ENCODE data around the gene GNG2. TPM values are rescaled to one million over a fixed set of nuclear protein-coding genes. Genes with fewer than 3 reads are reported as not detected.

The GNG2 gene
- total RNA-seq, 6 experiments from 2014 or later: 1.9 to 7.6 (median 3.5) TPM

- Histone ChIP-seq H3K36me3 (peaks cover 0 to 42% (median 21%) of the 10 kb centered on the region in 4 donors), H3K9me3 (no peaks in the 10 kb centered on the region), H3K4me1 (peaks cover 0 to 35% (median 12%) of the 10 kb centered on the region in 4 donors), H3K4me3 (no peak overlapping the region), H3K27ac (peak overlapping the region in 2 of 3 donors; percentile 33 to 45), H3K27me3 (no peaks in the 10 kb centered on the region)
- DNase-seq (no peak), ATAC-seq (peak; percentile 58 to 65 (median 64))
- TF ChIP-seq CTCF (IDR thresholded peaks at IDR 0.05) (no peak), POLR2A (IDR thresholded peaks at IDR 0.05) (no peak)
- 42% methylated on average over 3 of the region's 3 CpGs for WGBS (ENCODE audit: insufficient coverage, low coverage, low lambda C conversion rate, missing lambda C conversion rate)
- intact Hi-C loops (cut with DNase I): no loop called here
Measured at GRCh38 chr14:52003324-52003723, 142.9 kb downstream of the GNG2 start.

GRCh38 chr14:52005625-52006024 is 145.2 kb downstream of the GNG2 start:
- TF ChIP-seq CTCF (IDR thresholded peaks at IDR 0.05): no peak
- TF ChIP-seq POLR2A (IDR thresholded peaks at IDR 0.05): no peak
- intact Hi-C loops (cut with DNase I): no loop called here
- Histone ChIP-seq H3K36me3 (peaks cover 0 to 54% (median 20%) of the 10 kb centered on the region in 4 donors), H3K9me3 (no peaks in the 10 kb centered on the region), H3K27ac (no peak overlapping the region), H3K27me3 (no peaks in the 10 kb centered on the region), H3K4me1 (peaks cover 0 to 37% (median 12%) of the 10 kb centered on the region in 4 donors), H3K4me3 (no peak overlapping the region)
- ATAC-seq: peak in 1 of 4 donors; percentile 54
- 52% methylated on average over 2 of the region's 2 CpGs for WGBS (ENCODE audit: insufficient coverage, low coverage, low lambda C conversion rate, missing lambda C conversion rate)
- no peak for DNase-seq

- TF ChIP-seq CTCF (IDR thresholded peaks at IDR 0.05) (no peak), POLR2A (IDR thresholded peaks at IDR 0.05) (no peak)
- Histone ChIP-seq H3K4me1 (peaks cover 0 to 37% (median 12%) of the 10 kb centered on the region in 4 donors), H3K9me3 (no peaks in the 10 kb centered on the region), H3K27ac (no peak overlapping the region), H3K27me3 (no peaks in the 10 kb centered on the region), H3K36me3 (peaks cover 0 to 61% (median 22%) of the 10 kb centered on the region in 4 donors), H3K4me3 (no peak overlapping the region)
- intact Hi-C loops (cut with DNase I): no loop called here
- 100% methylated on average over 2 of the region's 3 CpGs for WGBS (ENCODE audit: insufficient coverage, low coverage, low lambda C conversion rate, missing lambda C conversion rate)
- DNase-seq (no peak), ATAC-seq (no peak)
Measured at GRCh38 chr14:52006361-52006760, 145.9 kb downstream of the GNG2 start.

GRCh38 chr14:52007211-52007610 is 146.8 kb downstream of the GNG2 start:
- no peaks in the 10 kb centered on the region for H3K27me3 ChIP-seq
- H3K36me3 ChIP-seq: peaks cover 0 to 58% (median 18%) of the 10 kb centered on the region in 4 donors
- ATAC-seq (no peak), DNase-seq (no peak)
- TF ChIP-seq CTCF (IDR thresholded peaks at IDR 0.05): no peak
- TF ChIP-seq POLR2A (IDR thresholded peaks at IDR 0.05): no peak
- no peaks in the 10 kb centered on the region for H3K9me3 ChIP-seq
- H3K27ac ChIP-seq: no peak overlapping the region
- 26% methylated on average over 1 of the region's 1 CpG for WGBS (ENCODE audit: insufficient coverage, low coverage, low lambda C conversion rate, missing lambda C conversion rate)
- intact Hi-C loops (cut with DNase I): no loop called here
- peaks cover 0 to 40% (median 12%) of the 10 kb centered on the region in 4 donors for H3K4me1 ChIP-seq
- H3K4me3 ChIP-seq: no peak overlapping the region
